NT2/D1 (cell line): ENCODE results near the gene FAF2.

Experiments
- SUZ12 ChIP-seq: IDR thresholded peaks from 2 replicates; pipeline ENCODE4 v1.6.1; 2011; ENCODE audit not compliant: insufficient read length, insufficient read depth; ENCODE audit errors: extremely low read depth
- YY1 ChIP-seq: IDR thresholded peaks from 2 replicates; pipeline ENCODE4 v1.6.1; 2011; ENCODE audit not compliant: insufficient read length, insufficient read depth
- ZNF274 ChIP-seq: IDR thresholded peaks from 2 replicates; pipeline ENCODE4 v1.6.1; 2011; ENCODE audit warnings: mild to moderate bottlenecking, low read depth, low read length

- TF ChIP-seq ZNF274 (no peak), YY1 (no peak), SUZ12 (no peak)
Measured at GRCh38 chr5:176440927-176441706, 7.1 kb upstream of the FAF2 start.
